Jurkat, Clone E6-1 (cell line): Measurements from ENCODE around the gene RABGAP1L.
A peak's percentile ranks its signal among the peaks of the same experiment; 100 is the strongest.
"Not testable (repeated sequence)": the region's sequence is repeated elsewhere in the genome, so short reads cannot be mapped to it uniquely, and the experiment has no call there.

ENCODE experiments used
- DNase-seq: peaks from one replicate; pipeline ENCODE4 v3.0.0-alpha.2; 2011; ENCODE audit warnings: low read depth, low spot score
- H3K4me3 ChIP-seq: 2 replicates; pipeline ENCODE4 v1.5.1; 2011; ENCODE audit warnings: mild to moderate bottlenecking, low read length, control low read depth, moderate library complexity

The RABGAP1L gene

DNA sequence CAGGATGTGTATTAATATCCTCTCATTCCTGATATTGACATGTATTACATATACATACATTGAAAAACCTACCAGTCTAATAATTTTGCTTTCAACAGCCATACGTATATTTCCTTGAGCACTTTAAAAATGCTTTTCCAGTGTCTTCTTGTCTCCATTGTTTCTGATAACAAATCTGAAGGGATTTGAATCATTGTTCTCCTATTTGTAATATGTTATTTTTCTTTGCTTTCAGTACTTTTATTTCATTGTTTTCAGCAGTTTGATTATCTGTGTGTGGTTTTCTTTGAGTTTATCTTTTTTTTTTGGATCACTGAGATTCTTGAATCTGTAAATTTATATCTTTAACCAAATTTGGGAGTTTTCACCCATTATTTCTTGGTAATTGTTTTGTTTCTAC lies 65.3 kb downstream of the RABGAP1L start:
- DNase-seq: no peak
- H3K4me3 ChIP-seq: no peak overlapping the region

GRCh38 chr1:174225499-174226204 lies 66.3 kb downstream of the RABGAP1L start:
- no peak overlapping the region for H3K4me3 ChIP-seq
- DNase-seq: no peak

DNA sequence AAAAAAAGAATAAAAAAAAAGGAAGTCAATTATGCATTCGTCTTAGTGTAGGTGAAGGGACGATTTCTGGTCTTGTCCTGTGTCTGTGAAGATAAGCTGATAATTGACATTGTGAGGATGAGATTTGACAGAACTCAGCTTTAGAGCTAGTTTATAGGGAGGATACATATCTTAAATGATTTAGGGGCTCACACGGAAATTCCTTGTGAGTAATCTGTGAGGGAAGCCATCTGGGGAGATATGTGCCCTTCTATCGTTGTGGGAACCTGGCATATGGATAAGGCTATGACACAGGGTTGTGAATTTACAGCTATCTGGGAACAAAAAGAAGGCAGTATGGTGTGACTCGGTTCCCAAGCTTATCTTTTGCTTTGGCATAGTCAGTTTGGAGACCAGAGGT lies 71.1 kb downstream of the RABGAP1L start:
- H3K4me3 ChIP-seq: no peak overlapping the region
- DNase-seq: no peak

DNA sequence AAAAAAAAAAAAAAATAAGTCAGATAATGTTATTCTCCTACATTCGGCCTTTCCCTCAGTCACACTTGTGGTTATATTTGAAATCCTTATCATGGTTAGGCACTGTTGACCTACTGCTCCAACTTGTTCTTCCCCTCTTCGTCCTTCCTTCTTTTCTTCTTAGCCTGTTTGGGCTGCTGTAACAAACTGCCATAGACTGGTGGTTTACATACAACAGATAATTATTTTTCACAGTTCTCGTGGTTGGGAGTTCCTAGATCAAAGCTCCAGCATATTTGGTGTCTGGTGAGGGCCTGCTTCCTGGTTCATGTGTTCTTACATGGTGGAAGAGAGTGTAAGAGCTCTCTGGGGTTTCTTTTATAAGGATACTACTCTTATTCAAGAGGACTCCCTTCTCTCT lies 73.4 kb downstream of the RABGAP1L start:
- DNase-seq: peak; percentile 51
- no peak overlapping the region for H3K4me3 ChIP-seq

- H3K4me3 ChIP-seq, DNase-seq: not testable (repeated sequence)
These were observed 79.7 kb downstream of the RABGAP1L start for GRCh38 chr1:174238845-174239501.

- no peak overlapping the region for H3K4me3 ChIP-seq
- no peak for DNase-seq
These were observed 80.2 kb downstream of the RABGAP1L start for GRCh38 chr1:174239541-174239940.

GRCh38 chr1:174242856-174243255 lies 83.5 kb downstream of the RABGAP1L start:
- no peak for DNase-seq
- H3K4me3 ChIP-seq: no peak overlapping the region

GRCh38 chr1:174243451-174244000 lies 84.2 kb downstream of the RABGAP1L start:
- DNase-seq: no peak

GRCh38 chr1:174244017-174244416 lies 84.7 kb downstream of the RABGAP1L start:
- no peak overlapping the region for H3K4me3 ChIP-seq
- no peak for DNase-seq

More at GRCh38 chr1:174243451-174244000, 84.2 kb downstream of the RABGAP1L start:
- no peak overlapping the region for H3K4me3 ChIP-seq

DNA sequence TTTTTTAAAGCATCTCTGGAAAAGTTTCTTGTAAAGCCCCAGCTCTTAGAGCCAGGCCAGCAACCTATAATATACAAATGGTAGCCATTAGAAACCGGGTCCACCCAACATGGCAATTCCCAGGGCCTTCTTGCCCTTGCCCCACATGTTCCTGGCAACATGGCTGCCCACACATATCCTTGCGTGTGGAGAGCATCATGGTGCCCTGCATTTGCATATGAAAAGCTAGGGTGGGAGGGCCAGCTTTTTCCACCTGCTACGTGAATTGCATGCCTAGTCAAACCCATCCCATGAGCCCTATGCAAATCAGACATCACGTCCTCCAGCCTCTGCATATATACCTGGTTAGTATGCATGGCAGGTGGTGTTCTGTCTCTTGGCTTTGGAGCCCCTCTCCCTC lies 88.2 kb downstream of the RABGAP1L start:
- no peak overlapping the region for H3K4me3 ChIP-seq
- DNase-seq: no peak

- H3K4me3 ChIP-seq: no peak overlapping the region
- DNase-seq: no peak
These were observed 88.7 kb downstream of the RABGAP1L start for GRCh38 chr1:174248041-174248440.

- not testable (repeated sequence) for DNase-seq, H3K4me3 ChIP-seq
These were observed 97.1 kb downstream of the RABGAP1L start for GRCh38 chr1:174256386-174256785.

GRCh38 chr1:174258148-174258550 lies 98.8 kb downstream of the RABGAP1L start:
- DNase-seq: peak; percentile 44
- H3K4me3 ChIP-seq: no peak overlapping the region

GRCh38 chr1:174262349-174263241 lies 103.3 kb downstream of the RABGAP1L start:
- peak; percentile 42 for DNase-seq
- no peak overlapping the region for H3K4me3 ChIP-seq

- DNase-seq: no peak
- no peak overlapping the region for H3K4me3 ChIP-seq
These were observed 106.0 kb downstream of the RABGAP1L start for GRCh38 chr1:174265282-174265681.

DNA sequence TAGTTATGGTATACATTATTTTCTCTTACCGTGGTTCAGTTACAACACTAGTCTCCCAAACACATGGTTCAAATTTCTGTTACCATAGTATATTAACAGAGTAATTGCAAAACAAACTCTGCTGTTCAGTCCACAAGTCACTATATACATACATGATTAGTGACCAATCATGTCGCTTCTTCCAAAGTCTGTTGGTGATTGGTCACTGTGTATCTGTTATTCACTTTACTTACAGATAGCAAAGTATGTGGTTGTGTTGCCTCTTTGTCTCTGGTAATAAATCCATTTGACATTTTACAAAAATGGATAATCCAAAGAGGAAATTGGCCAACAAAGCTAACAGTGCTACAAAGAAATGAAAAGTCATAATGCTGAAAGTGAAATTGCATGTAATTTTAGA lies 107.2 kb downstream of the RABGAP1L start:
- no peak for DNase-seq
- H3K4me3 ChIP-seq: no peak overlapping the region

- H3K4me3 ChIP-seq: no peak overlapping the region
- no peak for DNase-seq
These were observed 107.8 kb downstream of the RABGAP1L start for GRCh38 chr1:174266991-174267612.

GRCh38 chr1:174269989-174270651 lies 110.8 kb downstream of the RABGAP1L start:
- no peak for DNase-seq
- H3K4me3 ChIP-seq: no peak overlapping the region

GRCh38 chr1:174273190-174273589 lies 113.9 kb downstream of the RABGAP1L start:
- no peak for DNase-seq
- H3K4me3 ChIP-seq: no peak overlapping the region
